Measurements from ENCODE around the gene BZW2. TPM values are rescaled to one million over a fixed set of nuclear protein-coding genes. Genes with fewer than 3 reads are reported as not detected.

The BZW2 gene
- total RNA-seq, 1 experiment from 2014 or later: 80.9 TPM

DNA sequence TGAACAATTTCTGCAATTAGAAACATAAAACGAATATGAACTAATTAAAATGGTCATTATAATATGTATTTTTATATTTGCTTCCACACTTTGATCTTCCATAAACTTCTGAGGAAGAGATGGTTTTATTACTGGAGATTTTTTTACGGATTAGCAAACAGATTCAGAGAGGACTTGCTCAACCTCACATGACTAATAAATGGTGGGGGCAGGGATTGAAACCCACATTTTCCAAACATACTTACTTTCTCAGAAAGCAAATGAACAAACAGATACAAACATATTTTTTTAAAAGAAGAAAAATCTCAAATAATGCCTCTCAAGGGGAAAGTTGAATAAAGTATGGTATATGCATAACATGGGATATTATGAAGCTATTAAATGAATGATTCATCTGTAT, 18.7 kb upstream of the BZW2 start:
- in situ Hi-C loops (cut with HindIII; ENCODE audit: low pct_unique_long_range_greater_than_20kb, low sequenced_read_pairs): no loop called here
- ChIA-PET POLR2A (no interaction called here), CTCF (no interaction called here)
- Histone ChIP-seq H3K4me3 (ENCODE audit: low read depth in 2 of 2, low read length in 2 of 2) (no peak overlapping the region), H3K27me3 (ENCODE audit: control insufficient read depth, insufficient read depth, low read length) (no peaks in the 10 kb centered on the region), H3K4me1 (ENCODE audit: control insufficient read depth, insufficient read depth, low read length) (no peaks in the 10 kb centered on the region), H3K36me3 (ENCODE audit: control insufficient read depth, insufficient read depth, low read length) (0 out of 2 replicates have a peak, but pooled peaks cover 2% of the 10 kb centered on the region), H3K9me3 (ENCODE audit: control insufficient read depth, insufficient read depth, low read depth, low read length) (no peaks in the 10 kb centered on the region), H3K27ac (ENCODE audit: low read length) (no peak overlapping the region)
- ATAC-seq: no peak
- DNase-seq (ENCODE audit: low read depth, low spot score): no peak
- TF ChIP-seq TCF7L2 (IDR thresholded peaks at IDR 0.05; ENCODE audit: low read depth, low read length) (no peak), SIN3A (IDR thresholded peaks at IDR 0.05; ENCODE audit: borderline replicate concordance, insufficient read depth, low read depth, low read length) (no peak), POLR2AphosphoS5 (IDR thresholded peaks at IDR 0.05; ENCODE audit: low read depth, low read length) (no peak)
- TF ChIP-seq, protein P1, sequence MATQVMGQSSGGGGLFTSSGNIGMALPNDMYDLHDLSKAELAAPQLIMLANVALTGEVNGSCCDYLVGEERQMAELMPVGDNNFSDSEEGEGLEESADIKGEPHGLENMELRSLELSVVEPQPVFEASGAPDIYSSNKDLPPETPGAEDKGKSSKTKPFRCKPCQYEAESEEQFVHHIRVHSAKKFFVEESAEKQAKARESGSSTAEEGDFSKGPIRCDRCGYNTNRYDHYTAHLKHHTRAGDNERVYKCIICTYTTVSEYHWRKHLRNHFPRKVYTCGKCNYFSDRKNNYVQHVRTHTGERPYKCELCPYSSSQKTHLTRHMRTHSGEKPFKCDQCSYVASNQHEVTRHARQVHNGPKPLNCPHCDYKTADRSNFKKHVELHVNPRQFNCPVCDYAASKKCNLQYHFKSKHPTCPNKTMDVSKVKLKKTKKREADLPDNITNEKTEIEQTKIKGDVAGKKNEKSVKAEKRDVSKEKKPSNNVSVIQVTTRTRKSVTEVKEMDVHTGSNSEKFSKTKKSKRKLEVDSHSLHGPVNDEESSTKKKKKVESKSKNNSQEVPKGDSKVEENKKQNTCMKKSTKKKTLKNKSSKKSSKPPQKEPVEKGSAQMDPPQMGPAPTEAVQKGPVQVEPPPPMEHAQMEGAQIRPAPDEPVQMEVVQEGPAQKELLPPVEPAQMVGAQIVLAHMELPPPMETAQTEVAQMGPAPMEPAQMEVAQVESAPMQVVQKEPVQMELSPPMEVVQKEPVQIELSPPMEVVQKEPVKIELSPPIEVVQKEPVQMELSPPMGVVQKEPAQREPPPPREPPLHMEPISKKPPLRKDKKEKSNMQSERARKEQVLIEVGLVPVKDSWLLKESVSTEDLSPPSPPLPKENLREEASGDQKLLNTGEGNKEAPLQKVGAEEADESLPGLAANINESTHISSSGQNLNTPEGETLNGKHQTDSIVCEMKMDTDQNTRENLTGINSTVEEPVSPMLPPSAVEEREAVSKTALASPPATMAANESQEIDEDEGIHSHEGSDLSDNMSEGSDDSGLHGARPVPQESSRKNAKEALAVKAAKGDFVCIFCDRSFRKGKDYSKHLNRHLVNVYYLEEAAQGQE (IDR thresholded peaks at IDR 0.05; ENCODE audit: insufficient read depth in 1 of 2, low read depth in 2 of 2, low read length in 1 of 2): no peak
- TF ChIP-seq, protein P2, sequence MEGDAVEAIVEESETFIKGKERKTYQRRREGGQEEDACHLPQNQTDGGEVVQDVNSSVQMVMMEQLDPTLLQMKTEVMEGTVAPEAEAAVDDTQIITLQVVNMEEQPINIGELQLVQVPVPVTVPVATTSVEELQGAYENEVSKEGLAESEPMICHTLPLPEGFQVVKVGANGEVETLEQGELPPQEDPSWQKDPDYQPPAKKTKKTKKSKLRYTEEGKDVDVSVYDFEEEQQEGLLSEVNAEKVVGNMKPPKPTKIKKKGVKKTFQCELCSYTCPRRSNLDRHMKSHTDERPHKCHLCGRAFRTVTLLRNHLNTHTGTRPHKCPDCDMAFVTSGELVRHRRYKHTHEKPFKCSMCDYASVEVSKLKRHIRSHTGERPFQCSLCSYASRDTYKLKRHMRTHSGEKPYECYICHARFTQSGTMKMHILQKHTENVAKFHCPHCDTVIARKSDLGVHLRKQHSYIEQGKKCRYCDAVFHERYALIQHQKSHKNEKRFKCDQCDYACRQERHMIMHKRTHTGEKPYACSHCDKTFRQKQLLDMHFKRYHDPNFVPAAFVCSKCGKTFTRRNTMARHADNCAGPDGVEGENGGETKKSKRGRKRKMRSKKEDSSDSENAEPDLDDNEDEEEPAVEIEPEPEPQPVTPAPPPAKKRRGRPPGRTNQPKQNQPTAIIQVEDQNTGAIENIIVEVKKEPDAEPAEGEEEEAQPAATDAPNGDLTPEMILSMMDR (IDR thresholded peaks at IDR 0.05): no peak
- intact Hi-C loops (cut with micrococcal nuclease; ENCODE audit: unreplicated experiment): no loop called here
- no TSS peak for BruUV-seq (replicated peaks)

DNA sequence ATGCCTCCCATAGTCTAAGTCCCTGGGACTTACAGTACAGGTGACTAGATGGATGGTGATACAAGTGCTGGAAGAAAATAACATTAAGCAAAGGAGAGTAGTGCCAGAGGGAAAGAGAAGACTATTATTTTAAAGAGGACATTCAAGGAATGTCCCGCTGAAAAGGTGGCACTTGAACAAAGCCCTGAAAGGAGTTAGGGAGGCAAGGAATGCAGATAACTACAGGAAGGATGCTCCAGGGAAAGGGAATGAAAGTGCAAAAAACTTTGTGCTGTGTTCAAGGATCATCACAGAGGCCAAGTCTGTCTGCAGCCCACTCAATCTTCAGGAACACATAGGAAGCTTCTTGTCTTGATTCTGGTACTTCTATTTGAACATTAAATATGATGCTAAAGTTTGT, 15.3 kb upstream of the BZW2 start:
- 0 out of 2 replicates have a peak, but pooled peaks cover 2% of the 10 kb centered on the region for H3K36me3 ChIP-seq (ENCODE audit: control insufficient read depth, insufficient read depth, low read length)
- no TSS peak for BruUV-seq (replicated peaks)
- H3K27ac ChIP-seq (ENCODE audit: low read length): no peak overlapping the region
- DNase-seq (ENCODE audit: low read depth, low spot score) (no peak), ATAC-seq (no peak)
- no peaks in the 10 kb centered on the region for H3K27me3 ChIP-seq (ENCODE audit: control insufficient read depth, insufficient read depth, low read length)
- intact Hi-C loops (cut with micrococcal nuclease; ENCODE audit: unreplicated experiment) (no loop called here), in situ Hi-C loops (cut with HindIII; ENCODE audit: low pct_unique_long_range_greater_than_20kb, low sequenced_read_pairs) (no loop called here)
- no peak for TF ChIP-seq SIN3A (IDR thresholded peaks at IDR 0.05; ENCODE audit: borderline replicate concordance, insufficient read depth, low read depth, low read length)
- TF ChIP-seq TCF7L2 (IDR thresholded peaks at IDR 0.05; ENCODE audit: low read depth, low read length): no peak
- TF ChIP-seq, protein P1 (IDR thresholded peaks at IDR 0.05; ENCODE audit: insufficient read depth in 1 of 2, low read depth in 2 of 2, low read length in 1 of 2): no peak
- TF ChIP-seq POLR2AphosphoS5 (IDR thresholded peaks at IDR 0.05; ENCODE audit: low read depth, low read length): no peak
- TF ChIP-seq, protein P2 (IDR thresholded peaks at IDR 0.05): no peak
- no peaks in the 10 kb centered on the region for H3K4me1 ChIP-seq (ENCODE audit: control insufficient read depth, insufficient read depth, low read length)
- ChIA-PET CTCF (no interaction called here), POLR2A (no interaction called here)
- no peak overlapping the region for H3K4me3 ChIP-seq (ENCODE audit: low read depth in 2 of 2, low read length in 2 of 2)
- H3K9me3 ChIP-seq (ENCODE audit: control insufficient read depth, insufficient read depth, low read depth, low read length): no peaks in the 10 kb centered on the region

All from Panc1 (cell line).